KOPT-K1 (cell line): ENCODE measurements around the gene ARHGEF12.

ENCODE experiments used
- H3K27ac ChIP-seq: fragments of 200-600 bp; sonication (generic); 2 replicates; pipeline ENCODE4 v1.5.1; 2016; ENCODE audit warnings: antibody characterized with exemption, mild to moderate bottlenecking, low read depth, low read length; ENCODE audit not compliant: poor library complexity, severe bottlenecking
- H3K36me3 ChIP-seq: fragments of 200-600 bp; sonication (generic); 2 replicates; pipeline ENCODE4 v1.5.1; 2017; ENCODE audit warnings: antibody characterized with exemption, mild to moderate bottlenecking, low read length, moderate library complexity; ENCODE audit not compliant: insufficient read depth
- H3K9me3 ChIP-seq: fragments of 200-600 bp; sonication (generic); 2 replicates; pipeline ENCODE4 v1.5.1; 2017; ENCODE audit warnings: antibody characterized with exemption, low read length, mild to moderate bottlenecking; ENCODE audit not compliant: insufficient read depth, poor library complexity, severe bottlenecking

The ARHGEF12 gene

GRCh38 chr11:120306519-120307242 lies 29.5 kb upstream of the ARHGEF12 start:
- no peaks in the 10 kb centered on the region for H3K9me3 ChIP-seq
- no peaks in the 10 kb centered on the region for H3K36me3 ChIP-seq
- H3K27ac ChIP-seq, result no peak overlapping the region

DNA sequence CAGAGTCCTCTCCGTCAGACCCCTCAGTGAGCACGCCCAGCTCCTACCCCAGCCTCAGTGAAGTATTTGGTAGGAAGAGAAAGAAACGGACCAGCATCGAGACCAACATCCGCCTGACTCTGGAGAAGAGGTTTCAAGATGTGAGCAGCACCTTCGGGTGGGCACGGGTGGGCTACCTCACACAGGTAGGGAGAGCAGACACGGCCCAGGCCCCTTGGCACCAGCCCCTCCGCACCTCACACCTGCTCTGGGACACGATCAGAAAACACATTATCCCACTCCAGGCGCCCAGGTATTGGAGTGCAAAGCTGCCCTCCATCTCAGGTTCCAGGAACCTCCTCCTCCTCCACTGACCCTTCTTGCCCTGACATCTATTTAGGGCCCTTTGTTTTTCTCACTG lies 28.7 kb upstream of the ARHGEF12 start:
- Histone ChIP-seq H3K9me3 (no peaks in the 10 kb centered on the region), H3K36me3 (no peaks in the 10 kb centered on the region), H3K27ac (no peak overlapping the region)

- Histone ChIP-seq H3K27ac (no peak overlapping the region), H3K36me3 (no peaks in the 10 kb centered on the region), H3K9me3 (no peaks in the 10 kb centered on the region)
Observed at GRCh38 chr11:120308081-120308480, 28.1 kb upstream of the ARHGEF12 start.

GRCh38 chr11:120310870-120311269 lies 25.3 kb upstream of the ARHGEF12 start:
- Histone ChIP-seq H3K27ac (no peak overlapping the region), H3K36me3 (no peaks in the 10 kb centered on the region), H3K9me3 (no peaks in the 10 kb centered on the region)

DNA sequence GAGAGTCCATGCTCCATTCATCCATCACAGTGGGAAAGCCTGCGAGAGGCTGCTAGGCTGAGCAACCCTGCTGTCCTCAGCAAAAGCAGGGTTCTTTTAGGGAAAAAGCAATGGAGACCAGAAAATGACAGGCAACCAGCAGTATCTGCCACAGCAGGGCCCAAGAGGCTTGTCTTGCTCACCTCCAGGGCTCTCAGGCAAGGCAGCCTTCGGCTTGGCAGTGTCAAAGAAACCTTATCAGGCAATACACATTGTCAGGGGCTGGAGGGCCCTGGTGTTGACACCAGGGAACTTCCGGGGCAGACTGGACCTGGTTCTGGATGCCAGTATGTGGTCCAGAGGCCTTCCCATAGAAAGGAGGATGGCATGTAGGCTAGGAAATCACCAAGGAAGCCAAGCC lies 21.4 kb upstream of the ARHGEF12 start:
- Histone ChIP-seq H3K27ac (no peak overlapping the region), H3K36me3 (no peaks in the 10 kb centered on the region), H3K9me3 (no peaks in the 10 kb centered on the region)

DNA sequence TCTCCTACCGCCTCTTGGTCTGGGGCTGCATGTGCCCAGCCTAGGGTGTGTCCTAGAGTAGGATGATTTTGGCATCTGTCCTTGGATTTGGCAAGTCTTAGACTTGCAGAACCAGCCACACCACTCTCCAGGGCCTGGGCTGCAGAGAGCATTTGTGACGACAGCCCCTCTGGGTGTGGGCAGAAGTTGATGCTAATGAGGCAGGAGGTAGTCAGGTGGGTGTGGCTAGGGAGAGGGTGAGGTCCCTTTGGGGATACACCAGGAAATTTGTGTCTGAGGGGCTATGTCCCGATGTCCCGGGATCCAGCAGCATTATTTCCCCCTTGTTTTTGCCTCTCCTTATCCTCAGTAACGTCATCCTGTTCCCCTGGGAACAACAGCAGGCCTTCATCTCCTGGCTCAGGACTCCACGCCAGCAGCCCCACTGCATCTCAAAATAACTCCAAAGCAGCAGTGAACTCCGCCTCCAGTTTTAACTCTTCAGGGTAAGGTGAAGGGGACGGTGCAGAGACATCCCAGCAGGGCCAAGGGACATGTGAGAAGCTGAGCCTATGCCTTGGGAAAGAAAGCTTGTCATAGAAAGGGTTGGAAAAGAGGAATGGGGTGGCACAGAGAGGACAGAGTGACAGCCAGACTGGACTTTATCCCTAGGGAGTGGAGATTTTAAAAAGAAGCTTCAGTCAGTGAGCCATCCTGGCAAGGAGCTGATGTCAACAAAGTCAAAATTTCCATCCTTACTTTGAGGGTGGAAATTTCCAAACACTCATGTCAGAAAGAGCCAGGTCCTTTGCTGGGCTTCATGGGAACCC lies 19.1 kb upstream of the ARHGEF12 start:
- H3K27ac ChIP-seq, result no peak overlapping the region

GRCh38 chr11:120317689-120318480 lies 18.3 kb upstream of the ARHGEF12 start:
- H3K27ac ChIP-seq, result no peak overlapping the region

More for the DNA sequence above, 19.1 kb upstream of the ARHGEF12 start:
- Histone ChIP-seq H3K36me3 (no peaks in the 10 kb centered on the region), H3K9me3 (no peaks in the 10 kb centered on the region)

DNA sequence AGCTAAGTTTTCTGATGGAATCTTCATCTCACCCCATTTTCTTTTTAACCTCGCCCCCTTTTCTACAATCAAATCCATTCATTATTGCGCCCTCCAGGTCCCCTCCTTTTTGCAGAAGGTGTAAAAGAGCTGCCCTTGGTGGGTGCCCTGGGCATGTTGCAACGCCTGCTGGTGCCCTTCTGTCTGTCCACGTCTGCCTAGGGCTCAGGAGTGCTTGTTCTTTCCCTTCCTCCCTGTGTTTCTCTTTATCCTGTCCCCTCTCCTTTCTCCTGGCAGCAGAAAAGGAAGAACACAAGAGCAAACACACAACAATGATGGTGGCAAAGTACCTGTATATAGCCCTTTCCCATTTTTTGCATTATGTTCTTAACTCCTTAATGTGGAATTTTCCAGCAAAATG lies 17.3 kb upstream of the ARHGEF12 start:
- Histone ChIP-seq H3K9me3 (no peaks in the 10 kb centered on the region), H3K27ac (no peak overlapping the region)

More at GRCh38 chr11:120317689-120318480, 18.3 kb upstream of the ARHGEF12 start:
- H3K9me3 ChIP-seq, result no peaks in the 10 kb centered on the region
- no peaks in the 10 kb centered on the region for H3K36me3 ChIP-seq

GRCh38 chr11:120324932-120325810 lies 11.0 kb upstream of the ARHGEF12 start, which contains the start of gene TLCD5:
Gene TLCD5, plus strand, starts transcription at chr11:120325299. Its CDS starts 2,143 bp downstream, at chr11:120327442.
- Histone ChIP-seq H3K27ac (no peak within 1 kb of the TSS), H3K36me3 (no peaks in the 10 kb centered on the region), H3K9me3 (no peaks in the 10 kb centered on the region)

More for the DNA sequence above, 17.3 kb upstream of the ARHGEF12 start:
- H3K36me3 ChIP-seq, result no peaks in the 10 kb centered on the region

- Histone ChIP-seq H3K9me3 (no peaks in the 10 kb centered on the region), H3K27ac (no peak overlapping the region), H3K36me3 (no peaks in the 10 kb centered on the region)
Observed at GRCh38 chr11:120326228-120326627, 10.0 kb upstream of the ARHGEF12 start.

- Histone ChIP-seq H3K9me3 (no peaks in the 10 kb centered on the region), H3K27ac (no peak overlapping the region), H3K36me3 (no peaks in the 10 kb centered on the region)
Observed at GRCh38 chr11:120326845-120327281, 9.3 kb upstream of the ARHGEF12 start.

GRCh38 chr11:120327311-120327710 lies 8.9 kb upstream of the ARHGEF12 start:
- Histone ChIP-seq H3K36me3 (no peaks in the 10 kb centered on the region), H3K27ac (no peak overlapping the region), H3K9me3 (no peaks in the 10 kb centered on the region)

DNA sequence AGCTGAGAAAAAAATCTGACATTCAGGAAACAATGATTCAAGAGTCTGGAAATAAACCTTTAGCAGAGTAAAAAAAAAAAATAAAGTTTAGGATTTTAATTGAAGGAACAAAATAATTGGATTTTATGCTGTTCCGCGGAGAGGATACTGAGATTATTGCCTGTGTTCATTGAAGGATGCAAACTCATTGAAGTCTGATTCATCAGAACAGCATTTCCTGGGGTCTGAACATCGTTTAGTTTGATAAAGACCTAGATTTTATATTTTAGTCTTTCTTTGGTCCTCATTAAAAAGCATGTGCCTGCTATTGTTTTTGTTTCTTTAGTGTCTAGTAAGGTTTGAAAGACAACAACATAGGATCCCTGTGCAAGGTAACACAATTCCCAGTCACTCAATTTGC lies 6.7 kb upstream of the ARHGEF12 start:
- Histone ChIP-seq H3K27ac (no peak overlapping the region), H3K36me3 (no peaks in the 10 kb centered on the region), H3K9me3 (no peaks in the 10 kb centered on the region)

DNA sequence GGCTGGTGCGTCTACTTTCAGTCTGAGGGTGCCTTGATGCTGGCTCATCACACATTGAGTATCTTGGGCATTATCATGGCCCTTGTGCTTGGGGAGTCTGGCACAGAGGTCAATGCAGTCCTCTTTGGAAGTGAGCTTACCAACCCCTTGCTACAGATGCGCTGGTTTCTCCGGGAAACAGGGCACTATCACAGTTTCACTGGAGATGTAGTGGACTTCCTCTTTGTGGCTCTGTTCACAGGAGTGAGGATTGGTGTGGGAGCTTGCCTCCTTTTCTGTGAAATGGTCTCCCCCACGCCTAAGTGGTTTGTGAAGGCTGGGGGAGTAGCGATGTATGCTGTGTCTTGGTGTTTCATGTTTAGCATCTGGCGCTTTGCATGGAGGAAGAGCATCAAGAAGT lies 6.2 kb upstream of the ARHGEF12 start:
- Histone ChIP-seq H3K36me3 (no peaks in the 10 kb centered on the region), H3K9me3 (no peaks in the 10 kb centered on the region), H3K27ac (no peak overlapping the region)
